Kidney glomerular epithelial cell (primary cell): ENCODE measurements around the gene MS4A6A.
"Not testable (repeated sequence)": the region's sequence is repeated elsewhere in the genome, so short reads cannot be mapped to it uniquely, and the experiment has no call there.

Experiments
- DNase-seq: peaks from one replicate; lab custom pipeline; 2025; lab: John Stamatoyannopoulos, UW

The MS4A6A gene

DNA sequence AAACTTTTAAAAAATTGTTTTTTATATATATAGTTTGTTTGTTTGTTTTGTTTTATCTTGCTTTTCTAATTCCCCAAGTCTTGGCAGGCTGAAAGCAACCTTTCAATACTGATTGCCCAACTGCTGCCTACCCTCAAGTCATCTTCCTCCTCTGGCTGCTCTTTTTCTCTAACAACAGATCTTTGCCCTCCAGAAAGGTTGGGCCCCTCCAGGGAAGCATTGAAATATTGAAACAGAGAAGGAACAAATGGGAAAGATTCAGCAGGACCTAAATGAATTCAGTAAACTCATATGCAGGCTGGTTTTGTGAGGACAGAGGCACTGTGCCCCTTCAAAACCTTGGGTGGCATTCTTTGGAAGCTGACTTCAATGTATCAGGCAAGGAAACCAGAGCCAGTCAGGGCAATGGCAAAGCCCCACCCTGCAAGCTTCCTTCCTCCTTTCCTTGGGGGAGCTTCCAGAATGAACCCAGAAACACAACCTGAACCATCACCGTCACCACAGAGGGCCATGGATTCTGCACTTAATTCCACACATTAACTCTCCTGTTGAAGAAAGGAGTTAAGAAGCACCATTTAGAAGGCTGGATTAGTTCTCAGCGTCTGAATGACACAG, 815 bp upstream of the MS4A6A start:
- no peak for DNase-seq

DNA sequence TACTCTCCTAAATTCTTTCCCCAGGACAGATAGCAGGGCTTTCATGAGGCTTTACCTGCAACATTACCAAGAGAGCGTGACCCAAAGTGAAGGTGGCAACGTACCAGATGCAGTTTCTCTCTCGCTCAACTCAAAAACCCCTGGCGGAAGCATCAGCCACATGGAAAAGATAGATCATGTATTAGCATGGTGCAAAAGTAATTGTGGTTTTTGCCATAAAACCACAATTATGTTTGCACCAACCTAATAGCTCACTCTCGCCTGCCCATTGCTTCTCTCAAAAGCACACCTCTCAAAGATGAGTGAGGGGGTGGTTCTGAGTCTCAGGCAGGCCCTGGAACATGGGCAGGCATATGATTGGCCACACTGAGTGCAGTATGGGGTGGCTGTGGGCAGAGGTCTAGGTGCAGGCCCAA, 7.0 kb downstream of the MS4A6A start:
- no peak for DNase-seq

DNA sequence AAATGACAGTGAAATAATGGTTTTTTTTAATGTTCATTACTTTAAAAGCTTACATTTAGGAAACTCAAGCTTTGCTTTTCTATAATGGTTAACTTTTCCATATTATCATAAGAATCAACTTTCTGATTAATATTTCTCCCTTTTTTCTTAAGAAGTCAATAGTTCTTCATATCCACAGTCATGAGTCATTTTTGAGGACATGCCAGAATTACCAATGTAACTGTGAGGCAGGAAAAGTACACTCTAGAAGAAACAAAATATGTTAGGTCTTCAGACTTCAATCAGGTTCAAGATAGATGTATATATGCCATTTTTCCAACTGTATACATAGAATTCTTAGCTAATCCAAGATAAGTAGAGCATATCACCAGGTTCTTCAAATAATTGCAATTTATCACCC, 10.9 kb downstream of the MS4A6A start:
- no peak for DNase-seq

DNA sequence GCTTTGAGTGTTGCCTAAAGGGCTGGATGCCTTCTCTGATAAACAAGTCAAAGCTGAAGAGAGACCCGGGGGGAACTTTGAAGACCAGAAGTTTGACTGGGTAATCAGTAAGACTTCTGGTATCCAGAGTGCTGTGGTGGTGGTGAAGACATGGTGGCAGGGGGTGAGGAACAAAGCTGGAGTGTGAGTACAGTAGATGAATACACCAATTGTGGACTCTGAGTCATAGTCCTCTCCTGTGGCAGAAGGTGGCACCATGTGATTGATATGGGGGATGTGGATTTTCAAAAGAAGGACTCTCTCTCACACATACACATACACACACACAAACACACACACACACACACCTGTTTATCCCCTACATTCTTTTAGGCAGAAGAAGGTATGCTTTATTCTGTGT, 12.3 kb downstream of the MS4A6A start:
- no peak for DNase-seq

DNA sequence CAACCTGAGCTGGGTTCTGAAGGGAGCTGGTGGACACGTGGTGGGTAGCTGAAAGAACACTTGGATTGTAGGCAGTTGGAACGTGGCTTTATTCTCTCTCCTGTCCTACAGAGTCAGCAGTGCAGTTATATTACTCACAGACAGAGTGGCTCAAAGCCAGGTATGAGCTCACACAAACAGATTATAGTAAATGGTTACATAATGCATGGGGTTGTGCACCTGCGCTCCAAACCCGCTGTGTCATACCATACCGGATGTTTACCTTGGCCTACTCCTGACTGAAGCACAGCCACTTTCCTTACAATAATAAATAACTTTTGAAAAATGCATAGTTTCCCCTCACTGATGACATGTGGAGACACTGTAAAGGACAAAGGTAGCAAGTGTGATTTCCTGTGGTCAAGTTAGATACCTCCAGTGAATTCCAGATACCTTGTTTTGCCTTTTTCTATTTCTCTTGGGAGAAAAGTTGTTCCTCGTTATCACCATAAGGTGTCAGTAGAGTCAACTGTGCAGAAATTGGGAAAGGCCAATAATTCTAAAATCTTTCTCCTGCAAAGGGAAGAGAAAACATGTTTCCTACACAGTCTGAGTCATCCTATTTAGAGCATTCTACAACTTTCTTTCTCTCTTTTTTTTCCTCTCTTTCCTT, 13.5 kb downstream of the MS4A6A start:
- DNase-seq = no peak

DNA sequence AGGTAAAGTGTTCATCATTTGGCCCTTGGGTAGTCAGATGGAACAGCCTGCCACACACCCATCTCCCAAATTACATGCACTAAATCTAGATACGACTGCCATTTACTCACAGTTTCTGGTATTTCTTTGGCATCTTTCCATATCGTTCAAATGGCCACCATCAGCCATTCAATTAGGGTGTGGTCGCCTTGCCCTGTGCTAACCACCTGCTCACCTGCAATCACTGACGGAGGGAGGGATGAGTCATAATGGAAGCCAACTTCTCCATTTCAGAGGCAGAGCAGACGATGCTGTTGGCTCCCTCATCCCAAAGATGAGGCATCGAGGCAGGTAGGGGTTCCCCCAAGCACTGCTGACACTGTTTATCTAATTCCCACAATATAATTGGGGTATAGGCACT, 14.6 kb downstream of the MS4A6A start:
- no peak for DNase-seq

DNA sequence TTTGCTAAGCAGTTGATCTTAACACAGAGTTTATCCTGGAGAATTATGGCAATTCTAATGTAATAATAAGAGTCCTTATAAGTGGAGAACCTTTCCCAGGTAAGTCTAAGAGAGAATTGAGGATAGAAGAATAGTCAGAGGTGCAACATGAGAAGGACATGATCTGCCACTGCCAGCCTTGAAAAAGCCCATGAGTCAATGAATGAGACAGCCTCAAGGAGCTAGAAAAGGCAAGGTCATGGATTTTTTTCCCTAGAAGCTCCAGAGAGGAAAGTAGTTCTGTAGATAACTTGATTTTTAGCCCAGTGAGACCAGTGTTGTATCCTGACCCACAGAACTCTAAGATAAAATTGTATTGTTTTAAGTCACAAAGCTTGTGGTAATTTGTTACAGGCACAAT, 16.9 kb downstream of the MS4A6A start:
- no peak for DNase-seq

DNA sequence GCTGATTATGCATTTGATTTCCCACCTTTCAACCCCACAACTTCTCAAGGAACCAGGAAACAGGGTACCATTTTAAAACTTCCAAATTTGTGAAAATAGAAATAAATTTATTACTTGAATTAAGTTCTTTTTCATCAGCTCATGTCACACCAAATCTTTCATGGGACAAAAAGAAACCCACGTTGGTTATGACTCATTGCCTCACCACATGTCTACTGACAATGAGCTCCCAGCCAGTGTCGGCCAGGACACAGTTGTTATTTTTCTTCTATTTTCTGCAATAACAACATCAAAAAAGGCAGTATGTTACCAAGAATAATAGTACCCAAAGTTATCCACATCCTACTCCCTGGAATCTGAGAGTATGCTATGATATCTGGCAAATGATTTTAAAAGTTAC, 17.3 kb downstream of the MS4A6A start:
- no peak for DNase-seq

DNA sequence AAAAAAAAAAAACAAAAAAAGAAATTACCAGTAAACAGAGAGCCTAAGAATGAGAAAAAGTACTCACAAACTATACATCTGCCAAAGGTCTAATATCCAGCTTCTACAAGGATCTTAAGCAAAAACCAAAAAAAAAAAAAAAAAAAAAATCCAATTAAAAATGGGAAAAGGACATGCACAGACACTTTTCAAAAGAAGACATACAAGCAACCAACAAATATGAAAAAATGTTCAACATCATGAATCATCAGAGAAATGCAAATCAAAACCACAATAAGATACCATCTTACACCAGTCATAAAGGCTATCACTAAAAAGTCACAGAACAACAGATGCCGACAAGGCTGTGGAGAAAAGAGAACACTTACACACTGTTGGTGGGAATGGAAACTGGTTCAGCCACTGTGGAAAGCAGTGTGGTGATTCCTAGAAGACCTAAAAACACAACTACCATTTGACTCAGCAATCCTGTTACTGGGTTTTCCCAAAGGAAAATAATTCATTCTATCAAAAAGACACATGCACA, 18.3 kb downstream of the MS4A6A start:
- no peak for DNase-seq

DNA sequence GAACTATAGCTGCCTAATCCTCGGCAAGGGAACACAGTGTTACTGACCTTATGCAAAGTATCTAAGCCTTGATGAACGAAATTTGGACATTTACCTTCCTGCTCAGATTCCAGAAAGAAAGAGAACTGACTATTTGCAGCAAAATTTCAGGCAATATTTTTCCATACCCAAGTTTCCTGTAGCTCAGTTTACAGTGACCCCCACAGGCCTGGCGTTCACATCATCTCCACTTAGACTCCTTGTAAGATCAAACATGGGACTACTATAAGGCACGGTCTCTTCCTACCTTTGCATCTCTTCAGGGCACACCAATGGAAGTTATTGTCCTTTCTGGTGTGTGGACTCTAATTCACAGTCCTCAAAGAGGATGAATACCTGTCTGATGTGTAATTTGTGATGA, 21.1 kb downstream of the MS4A6A start:
- no peak for DNase-seq

DNA sequence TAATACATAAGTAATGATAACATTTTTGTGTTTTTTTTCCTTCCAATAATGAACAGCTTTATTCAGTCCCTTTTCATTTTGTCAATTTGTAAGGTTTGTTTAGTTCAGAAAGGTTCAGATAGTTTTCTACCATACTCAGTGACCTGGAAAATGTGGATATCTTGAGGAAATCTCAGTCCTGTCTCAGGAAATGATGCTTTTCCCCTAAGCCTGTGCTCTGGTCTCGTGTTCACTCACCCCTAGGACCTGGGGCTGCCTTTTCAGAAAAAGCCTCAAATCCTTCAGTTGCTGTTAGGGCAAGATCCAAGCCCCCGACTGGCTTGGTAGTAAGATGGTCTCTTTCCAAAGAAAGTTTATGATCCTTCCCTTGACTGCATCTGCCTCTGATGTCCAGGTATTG, 21.8 kb downstream of the MS4A6A start:
- DNase-seq = no peak

DNA sequence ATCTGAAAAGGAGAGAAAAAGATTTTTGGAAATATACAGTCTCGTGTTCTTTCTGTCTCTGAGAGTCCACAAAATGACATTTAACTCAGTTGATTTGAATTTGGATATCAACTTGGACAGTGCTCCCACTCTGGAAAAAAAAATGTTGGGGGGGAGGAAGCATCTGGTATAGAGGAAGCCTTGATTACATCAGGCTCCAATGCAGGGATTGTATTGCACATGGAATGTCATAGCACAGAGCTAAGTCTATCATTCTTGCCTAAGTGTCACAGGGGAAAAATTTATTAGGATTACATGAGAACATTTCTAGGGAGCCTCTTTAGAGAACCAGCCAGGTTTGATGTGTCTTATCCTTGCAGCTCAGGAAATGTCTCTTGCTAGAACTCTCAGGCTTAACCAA, 23.0 kb downstream of the MS4A6A start:
- no peak for DNase-seq

DNA sequence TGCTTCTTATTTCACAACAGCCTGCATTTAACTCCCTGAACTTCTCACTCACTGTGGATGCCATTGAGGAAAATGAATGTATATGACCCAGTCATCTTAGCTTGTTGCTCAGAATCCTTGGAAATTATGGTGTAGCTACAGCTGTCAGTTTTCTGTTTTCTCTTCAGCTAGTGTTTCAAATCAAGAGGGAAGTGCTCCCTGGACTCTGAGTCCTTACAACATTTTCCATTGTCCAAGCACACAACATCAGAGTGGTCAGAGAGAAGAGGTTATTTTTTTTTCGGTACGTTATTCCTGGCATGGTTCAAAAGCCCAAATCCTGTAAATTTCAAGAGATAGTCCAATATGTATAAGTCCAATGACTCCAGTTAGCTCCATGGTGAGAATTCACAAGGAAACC, 23.6 kb downstream of the MS4A6A start:
- no peak for DNase-seq

DNA sequence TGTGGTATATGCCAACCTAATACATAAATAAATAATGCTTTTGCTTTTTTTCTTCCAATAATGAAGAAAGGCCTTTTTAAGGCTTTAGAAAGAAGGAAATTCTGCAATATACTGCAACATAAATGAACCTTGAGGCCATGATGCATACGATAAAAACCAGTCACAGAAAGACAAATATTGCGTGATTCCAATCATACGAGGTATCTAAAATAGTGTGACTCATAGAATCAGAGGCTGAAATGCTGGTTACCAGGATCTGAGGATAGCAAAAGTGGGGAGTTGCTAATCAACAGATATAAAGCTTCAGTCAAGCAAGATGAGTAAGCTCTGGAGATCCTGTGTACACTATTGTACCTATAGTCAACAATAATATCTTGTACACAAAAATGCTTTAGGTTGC, 24.2 kb downstream of the MS4A6A start:
- DNase-seq = no peak

DNA sequence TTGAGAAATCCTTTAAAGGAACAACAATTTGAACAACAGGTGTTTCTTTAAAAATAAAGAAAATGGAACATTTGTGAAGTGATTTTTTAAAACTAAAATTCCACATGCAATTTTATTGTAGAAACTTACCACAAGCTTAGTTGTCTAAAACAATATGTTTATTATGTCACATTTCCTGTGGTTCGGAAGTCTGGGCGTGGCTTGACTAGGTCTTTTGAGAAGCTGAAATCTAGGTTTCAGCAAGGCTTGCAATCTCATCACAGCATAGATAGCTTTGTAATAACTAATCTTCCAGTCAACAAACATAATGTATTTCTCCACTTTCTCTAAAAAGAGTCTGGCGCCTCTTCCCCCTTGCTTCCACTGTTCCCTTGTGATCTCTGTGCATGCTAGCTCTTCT, 27.0 kb downstream of the MS4A6A start:
- DNase-seq = no peak

DNA sequence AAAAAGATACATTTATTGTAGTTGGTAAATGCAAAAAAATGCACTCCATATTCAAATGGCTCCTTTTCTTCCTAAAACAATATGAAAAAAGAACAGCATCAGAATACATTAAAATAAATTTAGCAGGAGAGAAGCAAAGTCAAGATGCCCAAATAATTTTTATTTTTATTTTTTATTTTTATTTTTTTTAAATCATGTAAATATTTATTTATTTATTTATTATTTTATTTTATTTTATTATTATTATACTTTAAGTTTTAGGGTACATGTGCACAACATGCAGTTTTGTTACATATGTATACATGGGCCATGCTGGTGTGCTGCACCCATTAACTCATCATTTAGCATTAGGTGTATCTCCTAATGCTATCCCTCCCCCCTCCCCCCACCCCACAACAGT, 30.2 kb downstream of the MS4A6A start:
- not testable (repeated sequence) for DNase-seq

DNA sequence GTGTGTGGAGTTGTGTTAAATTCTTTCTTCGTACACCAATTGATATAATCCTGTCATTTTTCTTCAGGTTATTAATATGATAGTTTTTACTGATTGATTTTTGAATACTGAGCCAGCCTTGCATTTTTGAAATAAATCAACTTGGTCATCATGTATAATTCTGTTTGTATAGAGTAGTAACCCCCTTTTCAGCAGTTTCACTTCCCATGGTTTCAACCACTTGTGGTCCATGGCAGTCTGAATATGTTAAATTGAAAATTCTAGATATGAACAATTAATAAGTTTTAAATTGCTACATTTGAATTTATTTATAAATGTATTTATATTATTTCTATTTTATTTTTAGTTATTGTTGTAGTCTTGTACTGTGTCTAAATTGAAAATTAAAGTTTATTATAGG, 32.6 kb downstream of the MS4A6A start:
- DNase-seq = no peak

DNA sequence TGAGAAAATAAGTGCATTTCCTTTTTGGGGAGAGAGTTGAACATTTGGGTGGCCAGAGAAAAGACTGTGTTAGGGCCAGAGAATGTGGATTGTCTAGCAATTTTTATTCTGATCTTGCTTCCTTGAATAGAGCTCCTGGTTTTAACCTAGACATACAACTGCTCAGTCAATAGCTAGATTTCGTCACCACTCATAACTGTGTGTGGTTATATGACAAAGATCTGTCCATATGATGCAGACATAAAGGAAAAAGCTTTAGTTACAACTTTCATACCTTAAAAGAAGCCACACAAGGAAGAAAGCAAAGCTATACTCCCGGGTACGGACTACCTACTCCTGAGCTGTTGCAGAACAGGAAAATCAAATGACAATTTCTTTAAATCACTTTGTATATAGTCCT, 37.2 kb downstream of the MS4A6A start:
- no peak for DNase-seq

DNA sequence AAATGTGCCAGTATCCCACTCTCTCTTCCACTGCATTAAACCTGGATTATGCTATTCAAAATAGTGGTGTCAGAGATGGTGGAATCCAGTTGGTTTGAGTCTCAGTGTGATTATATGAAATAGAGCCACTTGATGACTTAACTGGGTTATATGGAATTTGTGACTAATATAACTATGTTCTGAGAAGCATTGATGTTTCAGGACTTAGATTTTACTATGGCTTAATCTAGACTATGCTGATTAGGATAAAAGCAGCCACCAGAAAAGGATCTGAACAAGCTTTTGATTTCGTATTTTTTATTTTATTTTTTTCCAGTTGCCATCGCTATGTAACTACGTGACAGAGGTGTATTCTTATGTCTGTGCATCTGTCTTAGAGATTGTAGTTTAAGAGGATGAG, 39.1 kb downstream of the MS4A6A start:
- no peak for DNase-seq

DNA sequence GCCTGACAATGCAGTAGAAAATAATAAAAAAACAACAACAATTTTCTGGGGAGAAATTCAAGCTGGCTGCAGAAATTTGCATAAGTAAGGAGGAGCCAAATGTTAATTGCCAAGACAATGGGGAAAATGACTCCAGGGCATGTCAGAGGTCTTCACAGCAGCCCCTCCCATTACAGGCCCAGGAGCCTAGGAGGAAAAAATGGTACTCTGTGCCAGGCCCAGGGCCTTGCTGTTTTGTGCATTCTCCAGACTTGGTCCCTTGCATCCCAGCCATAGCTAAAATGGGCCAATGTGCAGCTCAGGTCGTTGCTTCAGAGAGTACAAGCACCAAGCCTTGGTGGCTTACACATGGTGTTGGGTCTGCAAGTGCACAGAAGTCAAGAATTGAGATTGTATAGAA, 49.0 kb downstream of the MS4A6A start:
- DNase-seq = no peak

DNA sequence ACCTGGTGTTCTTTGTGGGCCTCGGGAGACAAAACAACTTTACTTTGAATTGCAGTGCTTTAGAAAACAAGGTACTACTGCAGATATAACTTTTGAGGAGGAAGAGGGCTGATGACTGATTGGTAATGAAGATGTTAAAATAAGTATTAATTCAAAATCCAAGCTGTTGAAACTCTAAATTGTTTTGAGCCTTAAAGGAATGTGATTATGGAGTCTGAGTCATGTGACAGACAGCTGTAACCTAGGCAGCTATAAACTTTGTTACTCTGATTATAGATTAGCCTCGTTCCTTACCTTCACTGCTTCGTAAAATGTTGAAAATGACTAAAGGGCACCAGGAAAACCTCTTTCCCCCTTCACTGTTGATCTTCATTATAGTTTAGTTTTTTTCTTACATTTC, 51.0 kb downstream of the MS4A6A start:
- no peak for DNase-seq

DNA sequence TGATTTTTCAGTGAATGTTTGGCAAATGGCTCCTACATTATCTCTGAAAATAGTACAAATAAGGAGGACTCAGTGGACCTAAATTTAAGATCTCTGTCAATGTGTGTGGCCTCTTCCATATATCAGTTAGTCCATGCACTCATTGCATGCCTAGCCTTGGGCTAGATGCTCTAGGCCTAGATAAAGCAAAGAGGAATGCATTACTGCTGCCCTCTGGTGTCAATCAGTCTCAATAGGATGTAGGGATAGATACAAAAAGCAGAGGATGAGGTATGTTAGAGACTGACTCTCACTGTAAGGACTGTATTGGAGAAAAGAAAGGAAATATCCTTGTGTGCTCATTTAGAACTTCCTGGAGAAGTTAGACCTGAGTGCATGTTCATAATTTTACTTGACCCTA, 52.4 kb downstream of the MS4A6A start:
- peak; percentile 36 for DNase-seq

DNA sequence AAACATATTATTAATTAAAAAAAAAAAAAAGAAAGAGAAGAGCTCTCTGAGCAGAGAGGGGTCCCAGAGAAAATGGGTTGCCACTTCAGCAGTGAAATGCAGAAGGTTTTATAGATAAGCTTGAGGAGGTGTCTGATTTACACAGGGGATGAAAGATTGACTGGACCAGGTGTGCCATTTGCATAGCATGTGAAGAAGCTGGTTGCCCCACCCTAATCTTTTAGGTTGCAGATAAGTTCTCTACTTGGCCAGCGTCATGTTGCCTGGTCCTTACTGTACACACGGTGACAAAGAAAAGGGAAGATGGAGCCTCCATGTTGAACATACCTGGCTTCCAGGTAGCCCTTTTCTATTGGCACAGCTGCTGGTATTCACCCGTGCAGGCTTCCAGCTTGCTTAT, 53.0 kb downstream of the MS4A6A start:
- no peak for DNase-seq

DNA sequence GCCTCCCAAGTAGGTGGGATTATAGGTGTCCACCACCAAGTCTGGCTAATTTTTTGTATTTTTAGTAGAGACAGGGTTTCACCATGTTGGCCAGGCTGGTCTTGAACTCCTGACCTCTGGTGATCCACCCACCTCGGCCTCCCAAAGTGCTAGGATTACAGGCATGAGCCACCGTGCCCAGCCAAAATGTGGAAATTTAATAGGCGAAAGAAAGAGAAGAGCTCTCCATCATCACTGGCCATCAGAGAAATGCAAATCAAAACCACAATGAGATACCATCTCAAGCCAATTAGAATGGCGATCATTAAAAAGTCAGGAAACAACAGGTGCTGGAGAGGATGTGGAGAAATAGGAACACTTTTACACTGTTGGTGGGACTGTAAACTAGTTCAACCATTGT, 54.0 kb downstream of the MS4A6A start:
- not testable (repeated sequence) for DNase-seq
